ENCODE measurements around the gene NISCH.

Gene NISCH

DNA sequence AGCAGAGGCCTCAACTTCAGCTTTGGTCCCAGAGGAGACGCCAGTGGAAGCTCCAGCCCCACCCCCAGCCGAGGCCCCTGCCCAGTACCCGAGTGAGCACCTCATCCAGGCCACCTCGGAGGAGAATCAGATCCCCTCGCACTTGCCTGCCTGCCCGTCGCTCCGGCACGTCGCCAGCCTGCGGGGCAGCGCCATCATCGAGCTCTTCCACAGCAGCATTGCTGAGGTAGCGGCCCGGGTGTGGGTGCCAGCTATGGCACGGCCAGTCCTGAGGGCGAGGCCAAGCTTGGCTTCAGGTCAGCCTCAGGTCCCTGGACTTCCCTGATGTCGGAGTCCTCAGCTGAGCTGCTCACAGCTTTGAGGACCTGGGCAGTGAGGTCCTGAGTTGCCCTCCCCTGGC is 34.0 kb downstream of the NISCH start:
- no peak for DNase-seq (ENCODE audit: low spot score)
- in situ Hi-C loops (cut with MboI; ENCODE audit: low sequenced_read_pairs, unreplicated experiment), result no loop called here
- TF ChIP-seq, protein P1, sequence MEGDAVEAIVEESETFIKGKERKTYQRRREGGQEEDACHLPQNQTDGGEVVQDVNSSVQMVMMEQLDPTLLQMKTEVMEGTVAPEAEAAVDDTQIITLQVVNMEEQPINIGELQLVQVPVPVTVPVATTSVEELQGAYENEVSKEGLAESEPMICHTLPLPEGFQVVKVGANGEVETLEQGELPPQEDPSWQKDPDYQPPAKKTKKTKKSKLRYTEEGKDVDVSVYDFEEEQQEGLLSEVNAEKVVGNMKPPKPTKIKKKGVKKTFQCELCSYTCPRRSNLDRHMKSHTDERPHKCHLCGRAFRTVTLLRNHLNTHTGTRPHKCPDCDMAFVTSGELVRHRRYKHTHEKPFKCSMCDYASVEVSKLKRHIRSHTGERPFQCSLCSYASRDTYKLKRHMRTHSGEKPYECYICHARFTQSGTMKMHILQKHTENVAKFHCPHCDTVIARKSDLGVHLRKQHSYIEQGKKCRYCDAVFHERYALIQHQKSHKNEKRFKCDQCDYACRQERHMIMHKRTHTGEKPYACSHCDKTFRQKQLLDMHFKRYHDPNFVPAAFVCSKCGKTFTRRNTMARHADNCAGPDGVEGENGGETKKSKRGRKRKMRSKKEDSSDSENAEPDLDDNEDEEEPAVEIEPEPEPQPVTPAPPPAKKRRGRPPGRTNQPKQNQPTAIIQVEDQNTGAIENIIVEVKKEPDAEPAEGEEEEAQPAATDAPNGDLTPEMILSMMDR (IDR thresholded peaks at IDR 0.05; ENCODE audit: borderline replicate concordance, control extremely low read depth, extremely low read depth, insufficient read depth, missing control alignments), result no peak

DNA sequence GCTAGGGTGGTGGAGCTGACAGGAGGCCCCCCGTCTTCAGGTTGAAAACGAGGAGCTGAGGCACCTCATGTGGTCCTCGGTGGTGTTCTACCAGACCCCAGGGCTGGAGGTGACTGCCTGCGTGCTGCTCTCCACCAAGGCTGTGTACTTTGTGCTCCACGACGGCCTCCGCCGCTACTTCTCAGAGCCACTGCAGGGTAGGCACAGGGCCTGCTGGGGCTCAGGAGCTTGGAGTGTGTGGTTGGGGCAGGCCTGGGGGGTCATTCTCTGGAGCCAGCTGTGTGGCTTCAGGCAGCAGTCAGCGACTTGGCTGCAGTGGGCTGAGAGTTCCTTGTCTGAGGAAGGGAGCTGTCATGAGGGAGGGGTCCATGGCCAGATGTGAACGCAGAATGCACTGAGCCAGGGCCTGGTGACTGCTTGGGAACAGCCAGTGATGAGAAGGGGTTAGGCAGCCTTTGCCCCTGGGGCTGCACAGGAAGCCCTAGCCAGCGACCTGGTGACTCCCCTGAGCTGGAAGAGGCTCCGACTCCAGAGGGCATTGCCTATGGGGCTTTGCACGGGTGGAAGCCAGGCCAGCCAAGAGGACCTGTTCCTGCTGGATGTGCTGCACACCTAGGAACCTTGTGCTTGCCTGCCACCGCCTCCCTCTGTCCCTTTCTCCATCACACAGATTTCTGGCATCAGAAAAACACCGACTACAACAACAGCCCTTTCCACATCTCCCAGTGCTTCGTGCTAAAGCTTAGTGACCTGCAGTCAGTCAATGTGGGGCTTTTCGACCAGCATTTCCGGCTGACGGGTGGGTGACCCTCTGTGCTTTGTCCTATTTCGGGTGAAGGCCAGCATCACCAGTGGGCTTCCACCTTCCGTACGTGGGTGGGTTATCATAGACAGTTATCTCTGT is 34.9 kb downstream of the NISCH start:
- TF ChIP-seq, protein P1 (IDR thresholded peaks at IDR 0.05; ENCODE audit: borderline replicate concordance, control extremely low read depth, extremely low read depth, insufficient read depth, missing control alignments), result no peak
- in situ Hi-C loops (cut with MboI; ENCODE audit: low sequenced_read_pairs, unreplicated experiment), result no loop called here
- DNase-seq (ENCODE audit: low spot score), result no peak

DNA sequence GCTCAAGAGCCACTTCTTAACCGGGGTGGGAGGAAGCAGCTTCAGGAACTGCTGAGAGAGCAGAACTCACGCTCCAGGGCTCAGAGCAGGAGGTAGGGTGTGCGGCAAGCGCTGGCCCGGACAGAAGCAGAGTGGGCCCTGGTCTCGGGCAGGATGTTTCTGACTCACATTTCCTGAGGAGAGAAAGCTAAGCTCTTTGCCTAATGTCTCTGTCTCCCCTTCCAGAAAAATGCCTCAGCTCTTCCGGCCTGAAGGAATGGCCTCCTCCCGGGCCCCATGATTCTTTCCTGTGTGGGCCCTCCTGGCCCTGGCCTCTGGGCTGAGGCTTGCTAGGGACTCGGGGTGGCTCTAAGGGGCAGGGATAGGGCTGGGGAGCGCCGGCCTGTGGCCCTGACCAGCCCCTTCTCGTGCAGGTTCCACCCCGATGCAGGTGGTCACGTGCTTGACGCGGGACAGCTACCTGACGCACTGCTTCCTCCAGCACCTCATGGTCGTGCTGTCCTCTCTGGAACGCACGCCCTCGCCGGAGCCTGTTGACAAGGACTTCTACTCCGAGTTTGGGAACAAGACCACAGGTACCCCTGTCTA is 35.6 kb downstream of the NISCH start:
- DNase-seq (ENCODE audit: low spot score), result no peak
- TF ChIP-seq, protein P1 (IDR thresholded peaks at IDR 0.05; ENCODE audit: borderline replicate concordance, control extremely low read depth, extremely low read depth, insufficient read depth, missing control alignments), result no peak
- in situ Hi-C loops (cut with MboI; ENCODE audit: low sequenced_read_pairs, unreplicated experiment), result no loop called here

DNA sequence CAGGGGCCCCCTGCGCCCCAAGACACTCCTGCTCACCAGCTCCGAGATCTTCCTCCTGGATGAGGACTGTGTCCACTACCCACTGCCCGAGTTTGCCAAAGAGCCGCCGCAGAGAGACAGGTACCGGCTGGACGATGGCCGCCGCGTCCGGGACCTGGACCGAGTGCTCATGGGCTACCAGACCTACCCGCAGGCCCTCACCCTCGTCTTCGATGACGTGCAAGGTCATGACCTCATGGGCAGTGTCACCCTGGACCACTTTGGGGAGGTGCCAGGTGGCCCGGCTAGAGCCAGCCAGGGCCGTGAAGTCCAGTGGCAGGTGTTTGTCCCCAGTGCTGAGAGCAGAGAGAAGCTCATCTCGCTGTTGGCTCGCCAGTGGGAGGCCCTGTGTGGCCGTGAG is 36.7 kb downstream of the NISCH start:
- in situ Hi-C loops (cut with MboI; ENCODE audit: low sequenced_read_pairs, unreplicated experiment), result no loop called here
- TF ChIP-seq, protein P1 (IDR thresholded peaks at IDR 0.05; ENCODE audit: borderline replicate concordance, control extremely low read depth, extremely low read depth, insufficient read depth, missing control alignments), result no peak
- no peak for DNase-seq (ENCODE audit: low spot score)

DNA sequence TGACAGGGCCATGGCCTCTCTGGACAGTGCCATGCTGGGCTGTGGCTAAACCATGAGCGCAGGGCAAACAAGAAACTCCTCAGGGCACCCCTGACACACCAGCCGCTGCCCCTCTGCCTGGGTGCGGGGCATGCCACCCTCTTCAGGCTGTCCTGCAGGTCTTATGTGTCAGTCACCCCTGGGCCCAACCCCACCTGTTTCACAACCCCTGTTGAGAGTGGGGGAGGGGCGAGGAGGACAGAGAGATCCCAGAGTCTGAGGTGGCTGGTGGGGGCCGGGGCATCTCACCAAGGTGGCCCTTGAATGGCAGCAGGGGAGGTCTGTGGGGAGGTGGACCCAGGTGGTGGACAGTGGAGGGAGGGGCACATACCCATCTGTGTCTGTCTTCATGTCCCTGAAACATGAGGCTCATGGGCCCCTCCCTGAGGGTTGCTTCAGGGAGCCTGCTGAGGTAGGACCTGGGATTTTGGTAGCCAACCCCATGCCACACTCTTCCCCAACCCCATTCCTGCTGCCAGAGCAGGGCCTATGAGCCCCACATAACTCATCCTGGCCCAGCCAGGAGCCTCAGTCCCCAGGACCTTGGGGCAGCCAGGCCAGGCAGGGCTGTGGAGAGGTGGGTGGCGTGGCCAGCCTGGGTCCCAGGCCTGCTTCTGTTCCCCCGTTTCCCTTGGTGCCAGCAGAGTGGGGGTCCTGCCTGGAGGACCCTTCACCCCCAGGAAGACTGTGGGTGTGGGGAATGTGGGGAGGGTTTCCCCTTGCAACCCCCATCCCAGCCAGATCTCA is 38.0 kb downstream of the NISCH start:
- DNase-seq (ENCODE audit: low spot score), result no peak
- TF ChIP-seq, protein P1 (IDR thresholded peaks at IDR 0.05; ENCODE audit: borderline replicate concordance, control extremely low read depth, extremely low read depth, insufficient read depth, missing control alignments), result no peak
- in situ Hi-C loops (cut with MboI; ENCODE audit: low sequenced_read_pairs, unreplicated experiment), result no loop called here

DNA sequence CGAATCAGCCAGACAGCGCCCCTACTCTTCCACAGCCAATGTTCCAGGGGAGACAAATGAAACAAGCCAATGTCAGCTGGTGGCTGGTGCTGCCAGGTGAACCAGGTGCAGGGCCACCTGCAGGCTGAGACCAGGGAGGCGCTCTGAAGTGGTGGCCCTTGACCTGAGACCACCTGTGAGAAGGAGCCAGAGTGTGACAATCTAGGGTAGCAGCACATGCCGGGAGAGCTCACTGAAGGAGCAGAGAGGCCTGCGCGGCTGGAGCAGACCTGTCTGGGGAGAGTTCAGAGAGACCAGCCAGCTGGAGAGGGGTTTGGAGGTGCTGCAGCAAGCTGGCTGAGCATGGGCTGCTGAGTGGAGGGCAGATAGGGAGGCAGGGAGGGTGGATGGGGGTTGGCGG is 39.0 kb downstream of the NISCH start:
- DNase-seq (ENCODE audit: low spot score), result no peak
- in situ Hi-C loops (cut with MboI; ENCODE audit: low sequenced_read_pairs, unreplicated experiment), result no loop called here
- TF ChIP-seq, protein P1 (IDR thresholded peaks at IDR 0.05; ENCODE audit: borderline replicate concordance, control extremely low read depth, extremely low read depth, insufficient read depth, missing control alignments), result no peak
